ENCODE measurements around the gene CRYBG2. TPM values are rescaled to one million over a fixed set of nuclear protein-coding genes. Genes with fewer than 3 reads are reported as not detected.

CRYBG2 gene
- total RNA-seq, 2 donors from 2014 or later: 3.9 to 4.8 TPM

- H3K36me3 ChIP-seq: no peaks in the 10 kb centered on the region
- 82% methylated on average over 2 of the region's 2 CpGs for WGBS
- H3K4me1 ChIP-seq (replicated peaks): peaks cover 5% of the 10 kb centered on the region
- no peak overlapping the region for H3K27ac ChIP-seq
- no peak for TF ChIP-seq POLR2A (IDR thresholded peaks at IDR 0.05)
- no peak for TF ChIP-seq POLR2AphosphoS5 (IDR thresholded peaks at IDR 0.05)
- no peak for TF ChIP-seq CTCF (IDR thresholded peaks at IDR 0.05)
- no peaks in the 10 kb centered on the region for H3K9me3 ChIP-seq
- intact Hi-C loops (cut with DNase I): no loop called here
- no peaks in the 10 kb centered on the region for H3K27me3 ChIP-seq (replicated peaks; ENCODE audit: insufficient read depth)
- H3K4me3 ChIP-seq: no peak overlapping the region
- DNase-seq (ENCODE audit: low spot score): no peak
Observed at GRCh38 chr1:26350343-26350700, 3.6 kb downstream of the CRYBG2 start.

- no peak for DNase-seq (ENCODE audit: low spot score)
- TF ChIP-seq POLR2A (IDR thresholded peaks at IDR 0.05): no peak
- no peak for TF ChIP-seq POLR2AphosphoS5 (IDR thresholded peaks at IDR 0.05)
- TF ChIP-seq CTCF (IDR thresholded peaks at IDR 0.05): no peak
- Histone ChIP-seq H3K9me3 (no peaks in the 10 kb centered on the region), H3K27ac (no peak overlapping the region), H3K4me1 (replicated peaks) (peaks cover 5% of the 10 kb centered on the region), H3K4me3 (no peak overlapping the region), H3K27me3 (replicated peaks; ENCODE audit: insufficient read depth) (no peaks in the 10 kb centered on the region), H3K36me3 (no peaks in the 10 kb centered on the region)
- intact Hi-C loops (cut with DNase I): no loop called here
- 81% methylated on average over 5 of the region's 5 CpGs for WGBS
Observed at GRCh38 chr1:26349877-26350244, 4.1 kb downstream of the CRYBG2 start.

- intact Hi-C loops (cut with DNase I): no loop called here
- no peak for DNase-seq (ENCODE audit: low spot score)
- peaks cover 5% of the 10 kb centered on the region for H3K4me1 ChIP-seq (replicated peaks)
- no peaks in the 10 kb centered on the region for H3K27me3 ChIP-seq (replicated peaks; ENCODE audit: insufficient read depth)
- H3K27ac ChIP-seq: no peak overlapping the region
- TF ChIP-seq POLR2A (IDR thresholded peaks at IDR 0.05) (no peak), CTCF (IDR thresholded peaks at IDR 0.05) (no peak), POLR2AphosphoS5 (IDR thresholded peaks at IDR 0.05) (no peak)
- H3K4me3 ChIP-seq: no peak overlapping the region
- WGBS: 80% methylated on average over 7 of the region's 7 CpGs
- H3K9me3 ChIP-seq: no peaks in the 10 kb centered on the region
- no peaks in the 10 kb centered on the region for H3K36me3 ChIP-seq
Observed at GRCh38 chr1:26349188-26349876, 4.6 kb downstream of the CRYBG2 start.

GRCh38 chr1:26346274-26347033 is 7.5 kb downstream of the CRYBG2 start:
- intact Hi-C loops (cut with DNase I): no loop called here
- H3K36me3 ChIP-seq: no peaks in the 10 kb centered on the region
- H3K4me3 ChIP-seq: no peak overlapping the region
- 72% methylated on average over 10 of the region's 10 CpGs for WGBS
- no peak for DNase-seq (ENCODE audit: low spot score)
- TF ChIP-seq POLR2AphosphoS5 (IDR thresholded peaks at IDR 0.05): no peak
- TF ChIP-seq CTCF (IDR thresholded peaks at IDR 0.05): no peak
- TF ChIP-seq POLR2A (IDR thresholded peaks at IDR 0.05): no peak
- no peaks in the 10 kb centered on the region for H3K9me3 ChIP-seq
- no peaks in the 10 kb centered on the region for H3K27me3 ChIP-seq (replicated peaks; ENCODE audit: insufficient read depth)
- no peaks in the 10 kb centered on the region for H3K4me1 ChIP-seq (replicated peaks)
- H3K27ac ChIP-seq: no peak overlapping the region

- no peak overlapping the region for H3K27ac ChIP-seq
- 73% methylated on average over 15 of the region's 15 CpGs for WGBS
- intact Hi-C loops (cut with DNase I): no loop called here
- no peaks in the 10 kb centered on the region for H3K9me3 ChIP-seq
- no peaks in the 10 kb centered on the region for H3K27me3 ChIP-seq (replicated peaks; ENCODE audit: insufficient read depth)
- no peaks in the 10 kb centered on the region for H3K4me1 ChIP-seq (replicated peaks)
- no peak overlapping the region for H3K4me3 ChIP-seq
- no peak for DNase-seq (ENCODE audit: low spot score)
- TF ChIP-seq POLR2AphosphoS5 (IDR thresholded peaks at IDR 0.05): no peak
- H3K36me3 ChIP-seq: no peaks in the 10 kb centered on the region
Observed at GRCh38 chr1:26345718-26346117, 8.2 kb downstream of the CRYBG2 start.
